ENCODE data around the gene PHLDA3.

GRCh38 chr1:201475915-201476669 is 7.1 kb upstream of the PHLDA3 start:
- no peak for TF ChIP-seq GABPA (IDR thresholded peaks at IDR 0.05 in 1 of 2, conservative IDR thresholded peaks at IDR 0.05 in 1 of 2)
- TF ChIP-seq CTCF (IDR thresholded peaks at IDR 0.05; ENCODE audit: low read depth, low read length, missing input control) = no peak
- TF ChIP-seq ATF3 (IDR thresholded peaks at IDR 0.05) = no peak
- no peak for TF ChIP-seq HNF4A (conservative IDR thresholded peaks at IDR 0.05)
- TF ChIP-seq RAD21 (IDR thresholded peaks at IDR 0.05) = no peak
- no peak for TF ChIP-seq NR2F2 (IDR thresholded peaks at IDR 0.05)
- TF ChIP-seq YY1 (IDR thresholded peaks at IDR 0.05) = no peak
- TF ChIP-seq FOXA1 (IDR thresholded peaks at IDR 0.05) = no peak
- TF ChIP-seq, protein P1, sequence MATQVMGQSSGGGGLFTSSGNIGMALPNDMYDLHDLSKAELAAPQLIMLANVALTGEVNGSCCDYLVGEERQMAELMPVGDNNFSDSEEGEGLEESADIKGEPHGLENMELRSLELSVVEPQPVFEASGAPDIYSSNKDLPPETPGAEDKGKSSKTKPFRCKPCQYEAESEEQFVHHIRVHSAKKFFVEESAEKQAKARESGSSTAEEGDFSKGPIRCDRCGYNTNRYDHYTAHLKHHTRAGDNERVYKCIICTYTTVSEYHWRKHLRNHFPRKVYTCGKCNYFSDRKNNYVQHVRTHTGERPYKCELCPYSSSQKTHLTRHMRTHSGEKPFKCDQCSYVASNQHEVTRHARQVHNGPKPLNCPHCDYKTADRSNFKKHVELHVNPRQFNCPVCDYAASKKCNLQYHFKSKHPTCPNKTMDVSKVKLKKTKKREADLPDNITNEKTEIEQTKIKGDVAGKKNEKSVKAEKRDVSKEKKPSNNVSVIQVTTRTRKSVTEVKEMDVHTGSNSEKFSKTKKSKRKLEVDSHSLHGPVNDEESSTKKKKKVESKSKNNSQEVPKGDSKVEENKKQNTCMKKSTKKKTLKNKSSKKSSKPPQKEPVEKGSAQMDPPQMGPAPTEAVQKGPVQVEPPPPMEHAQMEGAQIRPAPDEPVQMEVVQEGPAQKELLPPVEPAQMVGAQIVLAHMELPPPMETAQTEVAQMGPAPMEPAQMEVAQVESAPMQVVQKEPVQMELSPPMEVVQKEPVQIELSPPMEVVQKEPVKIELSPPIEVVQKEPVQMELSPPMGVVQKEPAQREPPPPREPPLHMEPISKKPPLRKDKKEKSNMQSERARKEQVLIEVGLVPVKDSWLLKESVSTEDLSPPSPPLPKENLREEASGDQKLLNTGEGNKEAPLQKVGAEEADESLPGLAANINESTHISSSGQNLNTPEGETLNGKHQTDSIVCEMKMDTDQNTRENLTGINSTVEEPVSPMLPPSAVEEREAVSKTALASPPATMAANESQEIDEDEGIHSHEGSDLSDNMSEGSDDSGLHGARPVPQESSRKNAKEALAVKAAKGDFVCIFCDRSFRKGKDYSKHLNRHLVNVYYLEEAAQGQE (IDR thresholded peaks at IDR 0.05) = no peak
- no peak for TF ChIP-seq JUND (IDR thresholded peaks at IDR 0.05)
- no peak for TF ChIP-seq SP1 (IDR thresholded peaks at IDR 0.05)
- TF ChIP-seq, protein P2, sequence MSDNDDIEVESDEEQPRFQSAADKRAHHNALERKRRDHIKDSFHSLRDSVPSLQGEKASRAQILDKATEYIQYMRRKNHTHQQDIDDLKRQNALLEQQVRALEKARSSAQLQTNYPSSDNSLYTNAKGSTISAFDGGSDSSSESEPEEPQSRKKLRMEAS (IDR thresholded peaks at IDR 0.05) = no peak
- TF ChIP-seq TAF1 (conservative IDR thresholded peaks at IDR 0.05) = no peak
- TF ChIP-seq RXRA (IDR thresholded peaks at IDR 0.05) = no peak
